NCI-H1694 treated with DMSO at 0.1 percent for 48 hours (cell line): ENCODE data around the gene NKIRAS1.
"Not testable (repeated sequence)": the region's sequence is repeated elsewhere in the genome, so short reads cannot be mapped to it uniquely, and the experiment has no call there.

Experiments
- DNase-seq: peaks from one replicate; lab custom pipeline; 2025; lab: John Stamatoyannopoulos, UW

The NKIRAS1 gene

DNA sequence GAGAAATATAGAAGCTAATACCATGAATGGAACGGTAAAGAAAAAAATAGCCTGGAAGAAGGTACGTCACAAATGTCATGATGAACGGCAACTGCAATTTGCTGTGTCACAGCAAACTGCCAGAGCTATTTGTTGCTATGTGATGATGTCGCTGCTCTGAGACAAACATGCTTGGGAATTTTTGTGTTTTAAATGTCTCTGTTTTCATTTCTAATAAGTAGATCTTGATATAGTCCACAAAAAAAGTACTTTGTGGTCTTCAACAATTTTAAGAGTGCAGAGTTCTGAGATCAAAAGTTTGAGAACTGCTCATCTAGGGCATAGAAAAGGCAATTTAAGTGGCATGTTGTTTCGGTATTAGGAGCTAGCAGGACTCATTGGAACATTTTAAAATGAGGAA is 24.0 kb upstream of the NKIRAS1 start:
- DNase-seq: no peak

DNA sequence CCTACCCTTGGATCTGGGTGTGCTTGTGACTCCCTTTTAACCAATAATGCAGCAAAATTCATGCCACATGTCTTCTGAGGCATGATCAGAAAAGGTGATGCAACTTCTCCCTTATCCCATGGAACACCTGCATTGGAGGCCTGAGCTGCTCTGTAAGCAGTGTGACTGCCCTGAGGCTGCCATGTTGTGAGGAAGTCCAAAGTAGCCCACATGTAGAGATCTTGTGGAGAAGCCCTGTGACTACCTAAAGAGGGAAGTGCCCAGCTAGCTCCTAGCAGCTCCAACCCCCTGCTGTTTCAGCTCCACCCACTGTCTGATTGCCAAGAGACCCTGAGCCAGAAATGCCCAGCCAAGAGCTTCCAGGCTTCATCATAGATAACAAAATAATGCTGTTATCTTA is 21.9 kb upstream of the NKIRAS1 start:
- no peak for DNase-seq

- no peak for DNase-seq
Measured at GRCh38 chr3:23937296-23937695, 20.5 kb upstream of the NKIRAS1 start.

GRCh38 chr3:23934253-23934652 is 17.5 kb upstream of the NKIRAS1 start:
- DNase-seq: no peak

DNA sequence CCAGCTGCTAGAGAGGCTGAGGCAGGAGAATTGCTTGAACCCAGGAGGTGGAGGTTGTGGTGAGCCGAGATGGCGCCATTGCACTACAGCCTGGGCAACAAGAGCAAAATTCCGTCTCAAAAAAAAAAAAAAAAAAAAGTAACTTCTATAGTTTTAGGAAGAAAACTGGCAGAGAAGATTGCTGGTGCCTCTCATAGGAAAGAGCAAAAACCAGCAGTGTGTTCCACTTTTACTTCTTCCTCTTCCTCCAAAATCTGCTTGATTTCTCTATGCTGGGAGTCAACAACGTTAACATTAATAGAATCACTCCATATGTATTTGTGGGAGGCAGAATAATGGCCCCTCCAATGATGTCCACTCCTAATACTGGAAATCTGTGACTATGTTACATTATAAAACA is 15.8 kb upstream of the NKIRAS1 start:
- DNase-seq: no peak

DNA sequence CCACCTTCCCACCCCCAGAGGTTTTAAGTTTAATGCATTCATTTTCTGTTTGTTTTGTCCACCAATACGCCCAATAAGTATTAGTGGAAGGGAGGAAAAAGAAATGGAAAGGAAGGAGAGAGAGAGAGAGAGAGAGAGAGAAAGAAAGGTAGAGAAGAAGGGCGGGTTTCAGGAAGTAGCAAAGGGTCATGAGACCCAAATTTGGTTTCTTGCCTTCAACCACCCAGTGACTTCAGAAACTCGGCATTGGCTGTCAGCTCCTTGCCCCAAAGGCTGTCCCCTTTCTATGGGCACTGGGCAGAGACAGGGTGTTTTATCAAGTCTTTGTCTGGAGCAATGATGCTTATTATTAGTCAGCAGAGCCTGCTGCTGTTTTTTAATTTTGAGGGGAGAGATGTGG is 14.8 kb upstream of the NKIRAS1 start:
- DNase-seq: no peak

DNA sequence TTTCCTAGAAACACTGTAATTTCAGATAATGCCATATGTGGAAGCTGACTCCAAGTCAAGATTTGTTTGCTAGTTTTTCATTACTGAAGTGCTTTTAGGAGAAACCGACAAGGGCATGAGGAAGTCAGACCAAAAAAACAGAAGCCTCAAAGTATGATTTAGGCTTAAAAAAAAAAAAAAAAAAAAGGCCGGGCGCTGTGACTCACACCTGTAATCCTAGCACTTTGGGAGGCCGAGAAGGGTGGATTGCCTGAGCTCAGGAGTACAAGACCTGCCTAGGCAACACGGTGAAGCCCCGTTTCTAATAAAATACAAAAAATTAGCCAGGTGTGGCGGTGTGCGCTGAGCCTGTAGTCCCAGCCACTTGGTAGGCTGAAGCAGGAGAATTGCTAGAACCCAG is 11.7 kb upstream of the NKIRAS1 start:
- DNase-seq: no peak

DNA sequence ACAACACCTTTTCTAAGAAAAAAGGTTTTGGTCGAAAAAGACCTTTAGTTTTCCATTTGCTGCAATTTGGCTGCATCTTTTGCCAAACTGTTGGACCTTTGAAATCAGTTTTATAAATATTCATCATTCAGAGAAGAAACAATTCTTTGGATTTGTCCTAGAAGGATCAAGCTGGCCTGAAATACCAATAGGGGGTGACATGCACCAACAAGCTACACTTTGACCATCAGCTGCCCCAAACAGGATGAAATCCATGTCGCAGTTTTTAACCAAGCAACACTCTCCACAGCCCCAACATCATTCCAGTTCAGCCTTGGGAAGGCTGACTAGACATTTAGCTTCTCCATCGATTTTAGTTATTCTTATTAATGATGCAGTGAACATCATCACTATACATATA is 9.9 kb upstream of the NKIRAS1 start:
- DNase-seq: no peak

DNA sequence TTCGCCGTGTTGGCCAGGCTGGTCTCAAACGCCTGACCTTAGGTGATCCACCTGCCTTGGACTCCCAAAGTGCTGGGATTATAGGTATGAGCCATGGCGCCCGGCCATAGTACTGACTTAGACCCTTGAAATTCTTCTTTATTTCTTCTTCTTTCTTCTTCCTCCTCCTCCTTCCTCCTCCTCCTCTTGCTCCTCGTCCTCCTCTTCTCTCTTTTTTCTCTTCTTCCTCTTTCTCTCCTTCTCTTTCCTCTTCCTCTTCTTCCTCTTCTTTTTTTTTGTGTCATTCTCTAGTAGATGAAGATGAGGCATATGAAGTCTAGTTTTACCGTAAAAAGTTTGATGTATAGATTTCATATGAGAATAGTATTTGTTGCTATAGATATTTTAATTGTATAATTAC is 9.5 kb upstream of the NKIRAS1 start:
- no peak for DNase-seq

DNA sequence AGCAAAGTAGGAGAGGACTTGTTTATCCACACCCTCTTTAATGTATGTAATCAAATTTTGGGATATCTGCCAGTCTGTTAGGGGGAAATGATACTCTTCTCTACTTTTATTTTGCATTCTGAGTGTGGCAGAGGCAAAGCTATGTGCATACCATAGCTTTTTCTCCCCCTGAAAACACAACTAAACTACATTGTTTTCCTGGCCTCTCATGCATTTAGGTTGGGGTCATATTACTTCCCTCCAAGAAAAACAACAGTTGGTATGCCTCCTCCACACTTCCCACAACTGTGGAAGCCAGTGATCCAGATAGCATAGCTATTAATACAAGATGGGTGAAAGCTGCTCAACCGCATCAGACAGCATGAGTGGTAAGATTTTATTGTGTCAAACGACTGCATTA is 7.0 kb upstream of the NKIRAS1 start:
- no peak for DNase-seq

GRCh38 chr3:23921052-23921511 is 4.3 kb upstream of the NKIRAS1 start:
- no peak for DNase-seq

- DNase-seq: no peak
Measured at GRCh38 chr3:23920151-23920655, 3.4 kb upstream of the NKIRAS1 start.

- no peak for DNase-seq
Measured at GRCh38 chr3:23919628-23920027, 2.8 kb upstream of the NKIRAS1 start.

DNA sequence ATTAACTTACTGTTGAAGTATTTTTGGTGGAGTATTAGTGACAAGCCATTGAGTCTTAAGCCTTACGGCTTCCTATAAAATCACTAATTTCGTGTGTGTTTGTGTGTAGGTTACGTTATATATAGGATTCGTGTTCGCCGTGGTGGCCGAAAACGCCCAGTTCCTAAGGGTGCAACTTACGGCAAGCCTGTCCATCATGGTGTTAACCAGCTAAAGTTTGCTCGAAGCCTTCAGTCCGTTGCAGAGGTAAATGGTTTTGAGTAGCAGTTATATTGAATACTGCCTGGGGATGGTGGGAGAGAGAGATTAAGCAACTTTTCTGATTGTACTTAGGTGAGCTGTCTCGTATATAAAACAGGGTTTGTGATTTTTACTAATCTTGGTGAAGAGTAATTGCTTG is 1.5 kb upstream of the NKIRAS1 start:
- not testable (repeated sequence) for DNase-seq

- DNase-seq: not testable (repeated sequence)
Measured at GRCh38 chr3:23917679-23918303, 1.0 kb upstream of the NKIRAS1 start.

GRCh38 chr3:23916152-23916885 is 471 bp downstream of the NKIRAS1 start:
- no peak for DNase-seq

DNA sequence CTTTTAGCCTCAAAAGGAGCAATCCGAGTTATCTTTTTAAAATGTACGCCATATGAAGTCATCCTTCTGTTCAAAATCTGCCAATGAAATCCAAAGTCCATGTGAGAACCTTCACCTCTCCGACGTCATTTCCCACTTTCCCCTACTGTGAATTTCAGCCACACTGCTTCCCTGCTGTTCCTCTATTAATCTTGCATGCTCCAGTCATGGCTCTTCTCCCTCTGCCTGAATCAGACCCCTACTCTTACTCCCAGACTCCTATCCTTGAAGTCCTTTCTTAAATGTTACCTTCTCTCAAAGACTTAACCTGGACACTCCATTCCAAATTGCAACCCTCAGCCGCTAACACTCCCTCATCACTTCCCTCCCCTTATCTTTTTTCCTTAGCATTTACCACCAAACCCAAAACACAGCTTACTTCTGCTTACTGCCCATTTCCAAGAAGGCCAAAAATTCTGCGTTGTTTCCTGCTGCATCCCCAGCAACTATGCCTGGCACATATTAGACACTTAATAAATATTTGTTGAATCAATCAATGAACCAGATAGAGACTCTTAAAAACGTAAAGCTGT is 1.2 kb downstream of the NKIRAS1 start:
- no peak for DNase-seq

GRCh38 chr3:23913873-23914743 is 2.7 kb downstream of the NKIRAS1 start:
- DNase-seq: no peak

GRCh38 chr3:23913182-23913581 is 3.6 kb downstream of the NKIRAS1 start:
- DNase-seq: no peak

GRCh38 chr3:23912335-23912734 is 4.5 kb downstream of the NKIRAS1 start:
- not testable (repeated sequence) for DNase-seq

DNA sequence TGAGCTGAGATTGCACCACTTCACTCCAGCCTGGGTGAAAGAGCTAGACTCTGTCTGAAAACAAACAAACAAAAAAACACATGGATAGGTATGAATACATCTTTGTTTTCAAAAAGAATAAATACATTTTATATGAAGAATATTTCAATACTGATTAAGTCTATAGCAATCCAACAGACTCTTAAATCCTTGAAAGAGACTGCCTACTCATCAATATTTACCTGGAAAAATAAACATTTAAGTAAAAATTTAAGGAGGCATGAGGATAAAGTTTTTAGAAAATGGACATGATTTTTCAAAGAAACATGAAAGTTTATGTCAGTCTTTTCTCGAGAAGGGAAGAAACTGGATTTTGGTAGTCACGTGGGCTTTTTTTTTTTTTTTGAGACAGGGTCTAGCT is 5.4 kb downstream of the NKIRAS1 start:
- DNase-seq: no peak

- DNase-seq: no peak
Measured at GRCh38 chr3:23909341-23909740, 7.4 kb downstream of the NKIRAS1 start.
